IMR-90 (cell line): ENCODE results near the gene PRPH2. TPM values are rescaled to one million over a fixed set of nuclear protein-coding genes. Genes with fewer than 3 reads are reported as not detected.

ENCODE experiments used
- ATAC-seq: fragments of 200-7000 bp; cut with Tn5 transposase; 2 replicates; pipeline ENCODE4 v1.9.1; 2020; ENCODE audit warnings: low read depth, mild to moderate bottlenecking, moderate library complexity
- BruUV-seq: library from RNA; stranded (reverse); fragments of 400-500 nt; replicated peaks from 2 replicates; lab custom pipeline; 2021; lab: Mats Ljungman, UMichigan
- CTCF ChIA-PET: fragments of 300-600 bp; formaldehyde crosslinking; extraction: SDS; loops from one replicate; lab custom pipeline; 2021; ENCODE audit warnings: antibody characterized with exemption; lab: Yijun Ruan, JAX
- POLR2A ChIA-PET: fragments of 300-600 bp; sonication (Branson Sonifier 250); formaldehyde crosslinking; loops from one replicate; lab custom pipeline; 2022; ENCODE audit warnings: antibody characterized with exemption; ENCODE audit not compliant: unreplicated experiment; lab: Charles Lee
- DNase-seq: peaks from one replicate; pipeline ENCODE4 v3.0.0; 2013
- H2AFZ ChIP-seq: replicated peaks from 2 replicates; pipeline ENCODE3; 2013; ENCODE audit warnings: low read length, mild to moderate bottlenecking; ENCODE audit not compliant: poor library complexity
- H2AK5ac ChIP-seq: 2 replicates; pipeline ENCODE4 v1.6.1; 2013; ENCODE audit warnings: low read depth, low read length, inconsistent platforms
- H2AK9ac ChIP-seq: replicated peaks from 2 replicates; pipeline ENCODE3; 2013; ENCODE audit warnings: mild to moderate bottlenecking, low read depth, low read length, moderate library complexity; ENCODE audit not compliant: poor library complexity
- H2BK120ac ChIP-seq: 2 replicates; pipeline ENCODE4 v1.6.1; 2013; ENCODE audit warnings: low read depth, low read length, inconsistent platforms
- H2BK15ac ChIP-seq: 3 replicates; pipeline ENCODE4 v1.6.1; 2013; ENCODE audit warnings: low read depth, low read length, inconsistent platforms
- H2BK20ac ChIP-seq: 2 replicates; pipeline ENCODE4 v1.6.1; 2013; ENCODE audit warnings: low read depth, mild to moderate bottlenecking, inconsistent platforms, low read length, moderate library complexity
- H2BK5ac ChIP-seq: 2 replicates; pipeline ENCODE4 v1.6.1; 2013; ENCODE audit warnings: mild to moderate bottlenecking, low read depth, low read length, inconsistent platforms; ENCODE audit not compliant: poor library complexity, severe bottlenecking
- H3K14ac ChIP-seq: replicated peaks from 2 replicates; pipeline ENCODE4 v1.6.1; 2013; ENCODE audit warnings: low read depth, low read length, inconsistent platforms
- H3K18ac ChIP-seq: 2 replicates; pipeline ENCODE4 v1.6.1; 2013; ENCODE audit warnings: low read depth, low read length, control low read depth
- H3K23ac ChIP-seq: 2 replicates; pipeline ENCODE4 v1.6.1; 2013; ENCODE audit warnings: low read depth, low read length, inconsistent platforms
- H3K27ac ChIP-seq: 2 replicates; pipeline ENCODE4 v1.5.1; 2013; ENCODE audit warnings: mild to moderate bottlenecking, control low read depth, low read length; ENCODE audit not compliant: insufficient read depth
- H3K27me3 ChIP-seq: 2 replicates; pipeline ENCODE4 v1.6.1; 2013; ENCODE audit warnings: low read length; ENCODE audit not compliant: control insufficient read depth, insufficient read depth
- H3K36me3 ChIP-seq: 2 replicates; pipeline ENCODE4 v1.6.1; 2013; ENCODE audit warnings: low read length, mixed read lengths; ENCODE audit not compliant: control insufficient read depth, insufficient read depth
- H3K4ac ChIP-seq: 2 replicates; pipeline ENCODE4 v1.6.1; 2013; ENCODE audit warnings: low read depth, low read length, inconsistent platforms
- H3K4me1 ChIP-seq: 2 replicates; pipeline ENCODE4 v1.6.1; 2013; ENCODE audit warnings: low read length, mixed read lengths; ENCODE audit not compliant: control insufficient read depth, insufficient read depth
- H3K4me2 ChIP-seq: 2 replicates; pipeline ENCODE4 v1.6.1; 2013; ENCODE audit warnings: low read depth, mild to moderate bottlenecking, control low read depth, low read length, moderate library complexity
- H3K4me3 ChIP-seq: 2 replicates; pipeline ENCODE4 v1.5.1; 2013; ENCODE audit warnings: low read depth, mild to moderate bottlenecking, control low read depth, low read length, moderate library complexity; ENCODE audit not compliant: insufficient read depth
- H3K56ac ChIP-seq: 2 replicates; pipeline ENCODE4 v1.6.1; 2013; ENCODE audit warnings: low read length, inconsistent platforms; ENCODE audit not compliant: insufficient read depth; ENCODE audit errors: extremely low read depth
- H3K79me1 ChIP-seq, 2 experiments: 2 replicates each; pipeline ENCODE4 v1.6.1; 2013; ENCODE audit warnings: low read length in 2 of 2, inconsistent platforms in 1 of 2, low read depth in 1 of 2
- H3K9ac ChIP-seq: 2 replicates; pipeline ENCODE4 v1.6.1; 2013; ENCODE audit warnings: low read depth, low read length, control low read depth
- H3K9me1 ChIP-seq: 2 replicates; pipeline ENCODE4 v1.6.1; 2013; ENCODE audit warnings: low read length, inconsistent platforms; ENCODE audit not compliant: insufficient read depth
- H3K9me3 ChIP-seq: 2 replicates; pipeline ENCODE4 v1.6.1; 2013; ENCODE audit warnings: low read length; ENCODE audit not compliant: control insufficient read depth, insufficient read depth
- H4K20me1 ChIP-seq: 2 replicates; pipeline ENCODE4 v1.6.1; 2013; ENCODE audit warnings: low read length, inconsistent platforms; ENCODE audit not compliant: insufficient read depth
- H4K5ac ChIP-seq: 2 replicates; pipeline ENCODE4 v1.6.1; 2013; ENCODE audit warnings: mild to moderate bottlenecking, low read depth, low read length, control low read depth
- H4K8ac ChIP-seq, 2 experiments: 2 replicates each; pipeline ENCODE4 v1.6.1; 2013; ENCODE audit warnings: low read depth in 2 of 2, low read length in 2 of 2, control low read depth in 1 of 2, inconsistent platforms in 1 of 2
- H4K91ac ChIP-seq: 2 replicates; pipeline ENCODE4 v1.6.1; 2013; ENCODE audit warnings: low read depth, low read length, inconsistent platforms; ENCODE audit not compliant: insufficient read depth
- BHLHE40 ChIP-seq: fragments of 150-350 bp; IDR thresholded peaks from 2 replicates; pipeline ENCODE4 v1.6.1; 2016; ENCODE audit warnings: mild to moderate bottlenecking, low read depth, low read length
- CEBPB ChIP-seq: IDR thresholded peaks from 2 replicates; pipeline ENCODE4 v1.6.1; 2012; ENCODE audit warnings: low read depth, low read length, improper control_type of control experiment
- CHD1 ChIP-seq: IDR thresholded peaks from 2 replicates; pipeline ENCODE4 v1.6.1; 2012; ENCODE audit warnings: low read depth, low read length, improper control_type of control experiment
- CTCF ChIP-seq: conservative IDR thresholded peaks from 2 replicates; pipeline ENCODE4 v1.5.1; 2012; ENCODE audit warnings: mild to moderate bottlenecking, low read depth, low read length, improper control_type of control experiment
- ELK1 ChIP-seq: fragments of 150-350 bp; IDR thresholded peaks from 2 replicates; pipeline ENCODE4 v1.6.1; 2016; ENCODE audit warnings: low read depth, mild to moderate bottlenecking, low read length, moderate library complexity, borderline replicate concordance
- FOS ChIP-seq: fragments of 150-350 bp; IDR thresholded peaks from 2 replicates; pipeline ENCODE4 v1.6.1; 2016; ENCODE audit warnings: low read depth, low read length
- MAFK ChIP-seq: IDR thresholded peaks from 2 replicates; pipeline ENCODE4 v1.6.1; 2012; ENCODE audit warnings: low read depth, low read length, improper control_type of control experiment
- MAZ ChIP-seq: IDR thresholded peaks from 2 replicates; pipeline ENCODE4 v1.6.1; 2012; ENCODE audit warnings: low read depth, mild to moderate bottlenecking, low read length, improper control_type of control experiment, moderate library complexity, borderline replicate concordance
- MXI1 ChIP-seq: IDR thresholded peaks from 2 replicates; pipeline ENCODE4 v1.6.1; 2012; ENCODE audit warnings: low read depth, mild to moderate bottlenecking, low read length, moderate library complexity, borderline replicate concordance
- NFE2L2 ChIP-seq: fragments of 150-350 bp; IDR thresholded peaks from 2 replicates; pipeline ENCODE4 v1.6.1; 2016; ENCODE audit warnings: low read depth, mild to moderate bottlenecking, low read length
- POLR2A ChIP-seq: IDR thresholded peaks from 2 replicates; pipeline ENCODE4 v1.6.1; 2012; ENCODE audit warnings: mild to moderate bottlenecking, low read depth, low read length
- RAD21 ChIP-seq: IDR thresholded peaks from 2 replicates; pipeline ENCODE4 v1.6.1; 2012; ENCODE audit warnings: low read length, improper control_type of control experiment
- RCOR1 ChIP-seq: IDR thresholded peaks from 2 replicates; pipeline ENCODE4 v1.6.1; 2012; ENCODE audit warnings: mild to moderate bottlenecking, low read length, improper control_type of control experiment; ENCODE audit not compliant: insufficient replicate concordance
- RFX5 ChIP-seq: IDR thresholded peaks from 2 replicates; pipeline ENCODE4 v1.8.0; 2012; ENCODE audit warnings: low read depth, mild to moderate bottlenecking, low read length, moderate library complexity
- SMC3 ChIP-seq: fragments of 150-350 bp; IDR thresholded peaks from 2 replicates; pipeline ENCODE4 v1.6.1; 2016; ENCODE audit warnings: low read depth, mild to moderate bottlenecking, antibody characterized with exemption, low read length, moderate library complexity
- USF2 ChIP-seq: fragments of 150-350 bp; IDR thresholded peaks from 2 replicates; pipeline ENCODE4 v1.6.1; 2017; ENCODE audit warnings: mild to moderate bottlenecking, antibody characterized with exemption, low read length, low read depth
- WGBS, 2 experiments: methylation state at CpG; one replicate each; pipeline versions ENCODE4 v1.1.5 to v1.1.7; 2013; ENCODE audit warnings: missing lambda C conversion rate in 2 of 2; ENCODE audit not compliant: insufficient read length in 1 of 2; ENCODE audit errors: extremely low coverage in 2 of 2; 5-methylcytosine and 5-hydroxymethylcytosine counted together
- dilution Hi-C: fragments of 300-500 bp; cut with HindIII; formaldehyde crosslinking; loops from one replicate; pipeline ENCODE4 v1.14.3; 2018; ENCODE audit warnings: low sequenced_read_pairs; ENCODE audit not compliant: unreplicated experiment
- in situ Hi-C: fragments of 300-500 bp; cut with MboI; formaldehyde crosslinking; loops from 3 replicates; pipeline ENCODE4 v1.14.3; 2019; ENCODE audit warnings: low sequenced_read_pairs, inconsistent platforms, mixed read lengths
- intact Hi-C: fragments of 100-400 bp; cut with micrococcal nuclease; formaldehyde crosslinking; loops from 2 replicates; pipeline ENCODE4 v1.10.0; 2022
- polyA plus RNA-seq, 3 experiments: library from polyadenylated mRNA; depleted of rRNA; stranded (reverse); fragments of >200 nt; gene quantifications; 2 replicates each; pipeline ENCODE4 v1.2.3, GENCODE V29; 2012; ENCODE audit warnings: low replicate concordance in 1 of 3
- total RNA-seq: library from RNA; depleted of rRNA; stranded (reverse); fragments of >200 nt; gene quantifications from 2 replicates; pipeline ENCODE4 v1.2.3, GENCODE V29; 2012

Gene PRPH2
- total and polyA plus RNA-seq, 2 of the 4 experiments (the other 2 are of a cell fraction), result 1.0 to 1.1 TPM

GRCh38 chr6:42729731-42730130 lies 7.3 kb upstream of the PRPH2 start:
- CTCF ChIA-PET, result interaction anchor here (0.6 kb wide), 1 partner anchor 60 kb away, joined by 4 read pairs; no protein-coding TSS in a partner anchor
- BruUV-seq, result no TSS peak

More at GRCh38 chr6:42729731-42730130, 7.3 kb upstream of the PRPH2 start:
- peaks cover 9% of the 10 kb centered on the region for H3K4me1 ChIP-seq
- intact Hi-C loops, result no loop called here
- 0 out of 4 replicates have a peak overlapping the region, but pooled peaks of 1 of the 2 experiments have one; percentile 9 for H4K8ac ChIP-seq
- DNase-seq (peak; percentile 47), ATAC-seq (peak; percentile 19; the same call in 1 of the 2 replicates)
- no peak overlapping the region for H3K56ac ChIP-seq
- no peaks in the 10 kb centered on the region for H4K20me1 ChIP-seq
- no peak overlapping the region for H2AK5ac ChIP-seq
- H3K23ac ChIP-seq, result peak overlapping the region; percentile 57; the same call in 1 of the 2 replicates
- no peaks in the 10 kb centered on the region for H3K9me3 ChIP-seq
- POLR2A ChIA-PET, result interaction anchor here (0.6 kb wide), 1 partner anchor 150 kb away, joined by 7 read pairs; no protein-coding TSS in a partner anchor
- WGBS, 2 experiments, result no CpG with 5 or more reads among the region's 3 CpGs
- H3K18ac ChIP-seq, result no peak overlapping the region
- no peak overlapping the region for H4K91ac ChIP-seq
- no peak overlapping the region for H3K4me3 ChIP-seq
- H3K36me3 ChIP-seq, result no peaks in the 10 kb centered on the region
- H2BK120ac ChIP-seq, result no peak overlapping the region
- no peak overlapping the region for H3K4me2 ChIP-seq
- H3K9ac ChIP-seq, result no peak overlapping the region
- H3K4ac ChIP-seq, result no peak overlapping the region; the same call in 1 of the 2 replicates
- H2BK20ac ChIP-seq, result 0 out of 2 replicates have a peak overlapping the region, but pooled peaks have one; percentile 10
- no peak overlapping the region for H3K27ac ChIP-seq
- in situ Hi-C loops, result no loop called here
- H3K14ac ChIP-seq, result no peak overlapping the region
- H2BK15ac ChIP-seq, result no peak overlapping the region
- TF ChIP-seq MAZ (no peak), SMC3 (no peak), RAD21 (no peak), RCOR1 (no peak), MXI1 (no peak), CTCF (no peak), FOS (no peak), RFX5 (no peak), MAFK (no peak), CHD1 (no peak), ELK1 (no peak), CEBPB (no peak), POLR2A (no peak), BHLHE40 (no peak), USF2 (no peak), NFE2L2 (no peak)
- peak overlapping the region; percentile 74 for H2AFZ ChIP-seq
- no peak overlapping the region for H4K5ac ChIP-seq
- H2AK9ac ChIP-seq, result peak overlapping the region; percentile 79
- no peaks in the 10 kb centered on the region for H3K27me3 ChIP-seq
- H2BK5ac ChIP-seq, result no peak overlapping the region
- H3K9me1 ChIP-seq, result peaks cover 6% of the 10 kb centered on the region; the same call in 1 of the 2 replicates
- dilution Hi-C loops, result no loop called here
- H3K79me1 ChIP-seq, result peaks cover 0 to 9% of the 10 kb centered on the region in 2 experiments; a peak in 2 of 4 replicates
